ENCODE data around the gene PPP2R5A. TPM values are rescaled to one million over a fixed set of nuclear protein-coding genes. Genes with fewer than 3 reads are reported as not detected.

Gene PPP2R5A
- total RNA-seq, 1 experiment from 2014 or later, result 22.0 TPM

DNA sequence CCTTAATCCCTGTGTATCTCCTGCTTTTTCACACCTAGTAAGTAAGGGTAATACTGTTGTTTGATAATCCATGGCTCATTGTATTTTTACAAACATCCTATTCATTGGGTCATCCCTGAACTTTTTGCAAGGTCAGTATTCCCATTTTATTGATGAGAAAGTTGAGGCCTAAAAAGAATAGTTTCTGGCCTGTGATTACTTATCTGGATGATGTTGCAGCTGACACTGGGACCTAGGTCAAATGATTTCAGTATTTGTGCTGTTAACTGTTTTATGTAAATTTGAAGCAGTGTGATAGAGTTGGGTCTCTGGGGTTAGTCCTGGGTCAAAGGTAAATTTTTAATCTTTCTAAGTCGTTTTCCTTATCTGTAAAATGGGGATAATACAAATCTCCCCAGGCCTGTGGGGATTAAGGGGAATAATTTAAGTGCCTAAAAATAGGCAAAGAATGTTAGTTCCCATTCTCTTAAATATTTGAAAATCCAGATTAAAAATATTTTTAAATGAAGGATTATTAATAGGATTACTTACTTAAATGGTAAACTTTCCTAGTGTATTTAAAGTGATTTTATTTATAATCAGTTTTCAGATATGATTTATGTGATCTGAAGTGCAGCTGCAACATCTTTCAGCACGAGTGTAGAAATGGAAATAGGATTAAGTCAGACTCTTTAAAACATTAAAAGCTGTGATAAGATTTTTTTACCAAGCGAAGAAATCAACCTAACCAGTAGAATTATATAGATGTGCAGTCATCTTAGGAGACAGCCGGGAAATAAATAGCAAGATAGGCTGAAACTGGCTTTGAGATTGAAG lies 4.3 kb downstream of the PPP2R5A start:
- TF ChIP-seq CTCF (conservative IDR thresholded peaks at IDR 0.05), result no peak
- H2BK120ac ChIP-seq (ENCODE audit: low read depth, low read length, poor library complexity, severe bottlenecking), result no peak overlapping the region
- no peak overlapping the region for H2BK20ac ChIP-seq (ENCODE audit: low read depth, low read length, poor library complexity, severe bottlenecking)
- no peak overlapping the region for H2AK5ac ChIP-seq (ENCODE audit: insufficient read length, low read length)
- no peak overlapping the region for H2AFZ ChIP-seq (ENCODE audit: low read length)
- H3K27ac Mint-ChIP-seq, result no peak overlapping the region
- DNase-seq, result no peak
- H3K14ac ChIP-seq (ENCODE audit: insufficient read depth, low read length), result no peak overlapping the region
- peaks cover 7% of the 10 kb centered on the region for H3K79me1 ChIP-seq (ENCODE audit: insufficient read depth, low read depth, low read length, poor library complexity, severe bottlenecking)
- no peaks in the 10 kb centered on the region for H3K27me3 Mint-ChIP-seq (ENCODE audit: low read depth)
- no peak overlapping the region for H3K4ac ChIP-seq (ENCODE audit: low read depth, low read length)
- H3K27me3 ChIP-seq (ENCODE audit: insufficient read depth, low read length), result no peaks in the 10 kb centered on the region
- no peaks in the 10 kb centered on the region; the same call in 1 of the 2 replicates for H3K4me1 ChIP-seq (ENCODE audit: insufficient read depth, low read length)
- no peak overlapping the region for H3K23ac ChIP-seq (ENCODE audit: insufficient read length, low read depth, low read length)
- H3K79me2 ChIP-seq (ENCODE audit: insufficient read depth, low read length), result peaks cover 13% of the 10 kb centered on the region; the same call in 1 of the 2 replicates
- peaks cover 11% of the 10 kb centered on the region for H3K23me2 ChIP-seq (ENCODE audit: insufficient read length, low read depth, low read length, poor library complexity, severe bottlenecking)
- peaks cover 3% of the 10 kb centered on the region in 2 experiments; a peak in 2 of 5 replicates for H3K9me3 Mint-ChIP-seq
- H3K9ac ChIP-seq (ENCODE audit: extremely low read depth, insufficient read length, low read length), result no peak overlapping the region
- no peaks in the 10 kb centered on the region; a peak in 1 of 7 replicates for H3K36me3 Mint-ChIP-seq (ENCODE audit: insufficient read depth in 1 of 3, low read depth in 3 of 3)
- H2BK12ac ChIP-seq (ENCODE audit: insufficient read length, low read depth, low read length), result no peak overlapping the region
- H3K4me1 Mint-ChIP-seq, result peaks cover 50 to 53% of the 10 kb centered on the region in 2 experiments
- H3K9me3 ChIP-seq (ENCODE audit: control insufficient read depth, low read depth, low read length), result no peaks in the 10 kb centered on the region
- no peak overlapping the region for H3K4me2 ChIP-seq (ENCODE audit: insufficient read depth, insufficient read length, low read length)
- H4K8ac ChIP-seq (replicated peaks; ENCODE audit: insufficient read length, low read depth, low read length), result no peak overlapping the region
- H4K91ac ChIP-seq (ENCODE audit: insufficient read length, low read depth, low read length), result no peak overlapping the region
- H3K56ac ChIP-seq (ENCODE audit: insufficient read length, low read depth, low read length), result no peak overlapping the region
- H2BK15ac ChIP-seq (ENCODE audit: low read depth, low read length), result no peak overlapping the region
- H3K4me3 Mint-ChIP-seq, result no peak overlapping the region
- H4K5ac ChIP-seq (ENCODE audit: insufficient read length, low read depth, low read length), result no peak overlapping the region
- H3T11ph ChIP-seq (ENCODE audit: low read length), result no peak overlapping the region
- H2BK5ac ChIP-seq (ENCODE audit: insufficient read length, low read length), result no peak overlapping the region
- H4K20me1 ChIP-seq (ENCODE audit: control insufficient read depth, insufficient read depth, insufficient read length), result no peaks in the 10 kb centered on the region
- no peak overlapping the region for H3K27ac ChIP-seq (ENCODE audit: insufficient read length, low read depth, low read length)
- no peak overlapping the region for H3K18ac ChIP-seq (ENCODE audit: insufficient read length, low read depth, low read length)
- WGBS (ENCODE audit: extremely low coverage, insufficient read length, low lambda C conversion rate), result no CpG with 5 or more reads among the region's 4 CpGs
